Smooth muscle cell (in vitro differentiated cells): Measurements from ENCODE around the gene CDK5RAP1. TPM values are rescaled to one million over a fixed set of nuclear protein-coding genes. Genes with fewer than 3 reads are reported as not detected.

Experiments
- DNase-seq: peaks from one replicate; lab custom pipeline; 2025; ENCODE audit not compliant: unreplicated experiment; lab: John Stamatoyannopoulos, UW
- H2AFZ ChIP-seq: fragments of 200-600 bp; sonication (generic); 2 replicates; pipeline ENCODE4 v1.6.0; 2016; ENCODE audit warnings: antibody characterized with exemption, low read depth, mild to moderate bottlenecking
- H3F3A ChIP-seq: fragments of 200-600 bp; sonication (generic); 2 replicates; pipeline ENCODE4 v1.6.0; 2017; ENCODE audit warnings: antibody characterized with exemption, low read depth
- H3K27ac ChIP-seq: fragments of 200-600 bp; sonication (generic); 2 replicates; pipeline ENCODE4 v1.5.1; 2016; ENCODE audit warnings: low read depth, mild to moderate bottlenecking
- H3K27me3 ChIP-seq: fragments of 200-600 bp; sonication (generic); 2 replicates; pipeline ENCODE4 v1.6.1; 2016; ENCODE audit warnings: low read depth, mild to moderate bottlenecking
- H3K36me3 ChIP-seq: fragments of 200-600 bp; sonication (generic); 2 replicates; pipeline ENCODE4 v1.5.1; 2016; ENCODE audit warnings: low read depth
- H3K4me1 ChIP-seq: fragments of 200-600 bp; sonication (generic); 2 replicates; pipeline ENCODE4 v1.5.1; 2016; ENCODE audit warnings: low read depth
- H3K4me2 ChIP-seq: fragments of 200-600 bp; sonication (generic); 2 replicates; pipeline ENCODE4 v1.6.0; 2016; ENCODE audit warnings: mild to moderate bottlenecking
- H3K4me3 ChIP-seq: fragments of 200-600 bp; sonication (generic); 2 replicates; pipeline ENCODE4 v1.5.1; 2016; ENCODE audit warnings: mild to moderate bottlenecking
- H3K79me2 ChIP-seq: fragments of 200-600 bp; sonication (generic); 2 replicates; pipeline ENCODE4 v1.6.0; 2016; ENCODE audit warnings: low read depth, mild to moderate bottlenecking
- H3K9ac ChIP-seq: fragments of 200-600 bp; sonication (generic); 2 replicates; pipeline ENCODE4 v1.6.0; 2016; ENCODE audit warnings: low read depth
- H3K9me3 ChIP-seq: fragments of 200-600 bp; sonication (generic); replicated peaks from 2 replicates; pipeline ENCODE4 v1.5.1; 2016; ENCODE audit warnings: low read depth
- H4K20me1 ChIP-seq: fragments of 200-600 bp; sonication (generic); 2 replicates; pipeline ENCODE4 v1.6.0; 2016; ENCODE audit warnings: low read depth
- WGBS: methylation state at CpG from one replicate; pipeline ENCODE4 v1.1.7; 2016; ENCODE audit warnings: low lambda C conversion rate; 5-methylcytosine and 5-hydroxymethylcytosine counted together
- polyA plus RNA-seq: library from polyadenylated mRNA; unstranded; fragments of >200 nt; fragmentation: Nextera tagmentation; extraction: Ambion mirVana; gene quantifications from 2 replicates; pipeline ENCODE4 v1.2.1, GENCODE V29; 2016
- total RNA-seq: library from RNA; depleted of rRNA; stranded (reverse); fragments of >200 nt; gene quantifications from 2 replicates; pipeline ENCODE4 v1.2.3, GENCODE V29; 2014
- TF ChIP-seq, protein P1 (sequence below): fragments of 200-600 bp; sonication (generic); IDR thresholded peaks from 2 replicates; pipeline ENCODE4 v1.5.1; 2017; ENCODE audit warnings: borderline replicate concordance, mild to moderate bottlenecking, antibody characterized with exemption; ENCODE audit not compliant: insufficient read depth, poor library complexity, severe bottlenecking

The CDK5RAP1 gene
- total and polyA plus RNA-seq, 2 experiments from 2014 or later: 29.5 to 54.7 TPM

DNA sequence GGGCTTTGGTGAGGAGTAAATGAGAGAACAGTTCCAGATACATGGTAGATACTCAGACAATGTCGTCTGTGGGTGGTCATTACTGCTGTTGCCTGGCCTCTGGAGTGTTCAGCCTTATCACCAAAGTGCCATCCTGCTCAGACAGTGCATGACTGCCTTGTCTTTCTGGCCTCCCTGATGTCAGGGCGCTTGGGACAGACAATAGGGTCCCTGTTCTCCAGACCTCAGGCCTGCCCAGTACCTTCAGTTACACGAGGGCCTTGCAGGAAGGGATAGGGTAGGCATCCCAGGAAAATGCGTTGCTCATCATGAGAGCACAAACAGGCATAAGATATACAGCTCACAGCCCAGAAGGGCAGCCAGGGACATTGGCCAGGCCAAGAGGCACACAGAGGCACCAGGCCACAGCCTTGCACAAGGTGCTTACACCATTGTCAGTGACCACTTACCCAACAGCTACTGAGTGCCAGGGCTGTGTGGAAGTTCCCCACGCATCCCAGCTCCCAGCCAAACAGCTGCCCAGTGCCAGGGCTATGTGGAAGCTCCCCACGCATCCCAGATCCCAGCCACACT, 90.9 kb downstream of the CDK5RAP1 start:
- H3K4me2 ChIP-seq: no peak overlapping the region
- TF ChIP-seq, protein P1, sequence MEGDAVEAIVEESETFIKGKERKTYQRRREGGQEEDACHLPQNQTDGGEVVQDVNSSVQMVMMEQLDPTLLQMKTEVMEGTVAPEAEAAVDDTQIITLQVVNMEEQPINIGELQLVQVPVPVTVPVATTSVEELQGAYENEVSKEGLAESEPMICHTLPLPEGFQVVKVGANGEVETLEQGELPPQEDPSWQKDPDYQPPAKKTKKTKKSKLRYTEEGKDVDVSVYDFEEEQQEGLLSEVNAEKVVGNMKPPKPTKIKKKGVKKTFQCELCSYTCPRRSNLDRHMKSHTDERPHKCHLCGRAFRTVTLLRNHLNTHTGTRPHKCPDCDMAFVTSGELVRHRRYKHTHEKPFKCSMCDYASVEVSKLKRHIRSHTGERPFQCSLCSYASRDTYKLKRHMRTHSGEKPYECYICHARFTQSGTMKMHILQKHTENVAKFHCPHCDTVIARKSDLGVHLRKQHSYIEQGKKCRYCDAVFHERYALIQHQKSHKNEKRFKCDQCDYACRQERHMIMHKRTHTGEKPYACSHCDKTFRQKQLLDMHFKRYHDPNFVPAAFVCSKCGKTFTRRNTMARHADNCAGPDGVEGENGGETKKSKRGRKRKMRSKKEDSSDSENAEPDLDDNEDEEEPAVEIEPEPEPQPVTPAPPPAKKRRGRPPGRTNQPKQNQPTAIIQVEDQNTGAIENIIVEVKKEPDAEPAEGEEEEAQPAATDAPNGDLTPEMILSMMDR: no peak
- DNase-seq: no peak
- no peaks in the 10 kb centered on the region for H3K27me3 ChIP-seq
- no peaks in the 10 kb centered on the region for H3F3A ChIP-seq
- no peaks in the 10 kb centered on the region for H3K9me3 ChIP-seq
- no peaks in the 10 kb centered on the region for H3K79me2 ChIP-seq
- WGBS: 71% methylated on average over 6 of the region's 6 CpGs
- no peaks in the 10 kb centered on the region for H3K4me1 ChIP-seq
- H3K4me3 ChIP-seq: no peak overlapping the region
- no peak overlapping the region for H2AFZ ChIP-seq
- no peak overlapping the region for H3K27ac ChIP-seq
- no peaks in the 10 kb centered on the region for H3K36me3 ChIP-seq
- no peak overlapping the region for H3K9ac ChIP-seq
- no peaks in the 10 kb centered on the region for H4K20me1 ChIP-seq

- H3K79me2 ChIP-seq: no peaks in the 10 kb centered on the region
- no peaks in the 10 kb centered on the region for H3F3A ChIP-seq
- TF ChIP-seq, protein P1: no peak
- 60% methylated on average over 2 of the region's 2 CpGs for WGBS
- no peaks in the 10 kb centered on the region for H3K36me3 ChIP-seq
- DNase-seq: no peak
- no peaks in the 10 kb centered on the region for H3K4me1 ChIP-seq
- H3K4me2 ChIP-seq: no peak overlapping the region
- no peak overlapping the region for H3K4me3 ChIP-seq
- no peak overlapping the region for H3K9ac ChIP-seq
- H4K20me1 ChIP-seq: no peaks in the 10 kb centered on the region
- no peaks in the 10 kb centered on the region for H3K27me3 ChIP-seq
- H3K9me3 ChIP-seq: no peaks in the 10 kb centered on the region
- H3K27ac ChIP-seq: no peak overlapping the region
- no peak overlapping the region for H2AFZ ChIP-seq
Measured at GRCh38 chr20:33309631-33310030, 91.7 kb downstream of the CDK5RAP1 start.

Other genes starting within 250 kb of the CDK5RAP1 start
- not detected in 2 replicates for gene BPIFA2, start 233.4 kb downstream of the CDK5RAP1 start, total RNA-seq
- not detected in 2 replicates for gene BPIFA2, start 233.4 kb downstream of the CDK5RAP1 start, polyA plus RNA-seq
- gene BPIFA3, start 184.2 kb downstream of the CDK5RAP1 start, total RNA-seq: not detected in 2 replicates
- gene BPIFA3, start 184.2 kb downstream of the CDK5RAP1 start, polyA plus RNA-seq: not detected in 2 replicates
- not detected in 2 replicates for gene BPIFA1, start 165.5 kb downstream of the CDK5RAP1 start, total RNA-seq
- not detected in 2 replicates for gene BPIFA1, start 165.5 kb downstream of the CDK5RAP1 start, polyA plus RNA-seq
- not detected in 2 replicates for gene BPIFB1, start 118.3 kb downstream of the CDK5RAP1 start, total RNA-seq
- not detected in 2 replicates for gene BPIFB1, start 118.3 kb downstream of the CDK5RAP1 start, polyA plus RNA-seq
- 39.2 and 49.5 TPM in 2 replicates for gene SNTA1, start 42.2 kb upstream of the CDK5RAP1 start, total RNA-seq
- 51.8 and 58.2 TPM in 2 replicates for gene SNTA1, start 42.2 kb upstream of the CDK5RAP1 start, polyA plus RNA-seq
- gene CBFA2T2, start 88.6 kb upstream of the CDK5RAP1 start, total RNA-seq: 40.3 and 41.6 TPM in 2 replicates
- 18.2 and 25.1 TPM in 2 replicates for gene CBFA2T2, start 88.6 kb upstream of the CDK5RAP1 start, polyA plus RNA-seq